GM12864 (cell line): ENCODE measurements around the gene SUCLG2.
"Not testable (repeated sequence)": the region's sequence is repeated elsewhere in the genome, so short reads cannot be mapped to it uniquely, and the experiment has no call there.

ENCODE experiments used
- DNase-seq: peaks from one replicate; pipeline ENCODE4 v3.0.0-alpha.2; 2011; ENCODE audit warnings: low read depth
- H3K4me3 ChIP-seq: 2 replicates; pipeline ENCODE4 v1.5.1; 2011; ENCODE audit warnings: mild to moderate bottlenecking, low read depth, low read length, control low read depth
- CTCF ChIP-seq: IDR thresholded peaks from 2 replicates; pipeline ENCODE4 v1.5.1; 2011; ENCODE audit warnings: low read depth, mild to moderate bottlenecking, moderate library complexity, low read length, control low read depth, inconsistent platforms; ENCODE audit errors: missing control alignments

SUCLG2 gene

GRCh38 chr3:67561266-67561665 is 93.1 kb downstream of the SUCLG2 start:
- no peak for TF ChIP-seq CTCF

GRCh38 chr3:67559029-67559605 is 95.3 kb downstream of the SUCLG2 start:
- no peak overlapping the region for H3K4me3 ChIP-seq
- no peak for TF ChIP-seq CTCF
- DNase-seq = no peak

More at GRCh38 chr3:67561266-67561665, 93.1 kb downstream of the SUCLG2 start:
- H3K4me3 ChIP-seq = no peak overlapping the region
- no peak for DNase-seq

GRCh38 chr3:67558426-67558825 is 96.0 kb downstream of the SUCLG2 start:
- DNase-seq = no peak
- TF ChIP-seq CTCF = no peak
- H3K4me3 ChIP-seq = no peak overlapping the region

GRCh38 chr3:67557848-67558355 is 96.5 kb downstream of the SUCLG2 start:
- DNase-seq = no peak
- no peak for TF ChIP-seq CTCF

GRCh38 chr3:67551361-67552016 is 102.9 kb downstream of the SUCLG2 start:
- TF ChIP-seq CTCF = no peak
- no peak for DNase-seq
- no peak overlapping the region for H3K4me3 ChIP-seq

More at GRCh38 chr3:67557848-67558355, 96.5 kb downstream of the SUCLG2 start:
- H3K4me3 ChIP-seq = no peak overlapping the region

GRCh38 chr3:67550541-67550940 is 103.9 kb downstream of the SUCLG2 start:
- no peak overlapping the region for H3K4me3 ChIP-seq
- TF ChIP-seq CTCF = no peak
- DNase-seq = no peak

- not testable (repeated sequence) for H3K4me3 ChIP-seq, DNase-seq
Measured at GRCh38 chr3:67542502-67543250, 111.7 kb downstream of the SUCLG2 start.
